GM19468 (cell line): ENCODE results near the gene PLCXD1.
"Not testable (repeated sequence)": the region's sequence is repeated elsewhere in the genome, so short reads cannot be mapped to it uniquely, and the experiment has no call there.

Experiments used
- ATAC-seq: cut with Tn5 transposase; IDR thresholded peaks from one replicate; pipeline ENCODE4 v1.9.1; 2021; ENCODE audit warnings: mild to moderate bottlenecking, moderate library complexity, moderate number of reproducible peaks; ENCODE audit not compliant: unreplicated experiment; ENCODE audit errors: extremely low read depth

The PLCXD1 gene, protein sequence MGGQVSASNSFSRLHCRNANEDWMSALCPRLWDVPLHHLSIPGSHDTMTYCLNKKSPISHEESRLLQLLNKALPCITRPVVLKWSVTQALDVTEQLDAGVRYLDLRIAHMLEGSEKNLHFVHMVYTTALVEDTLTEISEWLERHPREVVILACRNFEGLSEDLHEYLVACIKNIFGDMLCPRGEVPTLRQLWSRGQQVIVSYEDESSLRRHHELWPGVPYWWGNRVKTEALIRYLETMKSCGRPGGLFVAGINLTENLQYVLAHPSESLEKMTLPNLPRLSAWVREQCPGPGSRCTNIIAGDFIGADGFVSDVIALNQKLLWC

GRCh38 chrX:281166-281999 is at the start of gene PLCXD1:
Gene PLCXD1, plus strand, starts transcription at chrX:281381. Its CDS starts 2,807 bp downstream, at chrX:284188.
- no peak for ATAC-seq

- peak; percentile 83 for ATAC-seq
These were observed 49.4 kb upstream of the PLCXD1 start for GRCh38 chrX:231637-232277.

DNA sequence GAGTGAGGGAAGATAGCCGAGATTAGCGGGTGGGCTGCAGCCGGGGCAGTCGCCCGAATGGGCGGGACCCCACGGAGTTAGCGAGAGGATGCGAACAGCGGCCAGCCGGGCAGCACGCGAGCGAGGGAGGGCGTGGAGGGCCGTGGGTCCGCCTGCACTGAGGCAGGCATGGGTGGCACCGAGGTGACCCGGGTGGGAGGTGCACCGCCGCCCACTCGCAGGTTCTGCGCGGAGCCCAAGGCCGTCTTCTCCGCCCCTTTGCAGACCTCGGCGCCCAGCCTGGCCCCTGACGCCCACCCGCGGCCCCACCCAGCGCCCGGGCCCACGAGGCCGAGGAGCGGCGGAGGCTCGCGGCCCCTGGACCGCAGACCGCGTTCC is 48.9 kb upstream of the PLCXD1 start:
- ATAC-seq, result not testable (repeated sequence)

GRCh38 chrX:236201-236600 is 45.0 kb upstream of the PLCXD1 start:
- not testable (repeated sequence) for ATAC-seq

DNA sequence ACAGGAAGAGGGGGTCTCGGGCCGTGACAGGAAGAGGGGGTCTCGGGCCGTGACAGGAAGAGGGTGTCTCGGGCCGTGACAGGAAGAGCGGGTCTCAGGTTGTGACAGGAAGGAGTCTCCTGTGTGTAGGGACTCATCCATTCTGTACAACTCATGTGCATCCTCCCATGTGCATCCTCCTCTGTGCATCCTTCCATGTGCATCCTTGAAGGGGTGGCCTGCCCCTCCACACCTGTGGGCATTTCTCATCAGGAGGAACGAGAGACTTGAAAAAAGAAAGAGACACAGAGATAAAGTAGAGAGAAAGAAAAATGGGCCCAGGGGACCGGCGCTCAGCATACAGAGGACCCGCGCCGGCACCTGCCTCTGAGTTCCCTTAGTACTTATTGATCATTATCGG is 30.2 kb upstream of the PLCXD1 start:
- no peak for ATAC-seq

DNA sequence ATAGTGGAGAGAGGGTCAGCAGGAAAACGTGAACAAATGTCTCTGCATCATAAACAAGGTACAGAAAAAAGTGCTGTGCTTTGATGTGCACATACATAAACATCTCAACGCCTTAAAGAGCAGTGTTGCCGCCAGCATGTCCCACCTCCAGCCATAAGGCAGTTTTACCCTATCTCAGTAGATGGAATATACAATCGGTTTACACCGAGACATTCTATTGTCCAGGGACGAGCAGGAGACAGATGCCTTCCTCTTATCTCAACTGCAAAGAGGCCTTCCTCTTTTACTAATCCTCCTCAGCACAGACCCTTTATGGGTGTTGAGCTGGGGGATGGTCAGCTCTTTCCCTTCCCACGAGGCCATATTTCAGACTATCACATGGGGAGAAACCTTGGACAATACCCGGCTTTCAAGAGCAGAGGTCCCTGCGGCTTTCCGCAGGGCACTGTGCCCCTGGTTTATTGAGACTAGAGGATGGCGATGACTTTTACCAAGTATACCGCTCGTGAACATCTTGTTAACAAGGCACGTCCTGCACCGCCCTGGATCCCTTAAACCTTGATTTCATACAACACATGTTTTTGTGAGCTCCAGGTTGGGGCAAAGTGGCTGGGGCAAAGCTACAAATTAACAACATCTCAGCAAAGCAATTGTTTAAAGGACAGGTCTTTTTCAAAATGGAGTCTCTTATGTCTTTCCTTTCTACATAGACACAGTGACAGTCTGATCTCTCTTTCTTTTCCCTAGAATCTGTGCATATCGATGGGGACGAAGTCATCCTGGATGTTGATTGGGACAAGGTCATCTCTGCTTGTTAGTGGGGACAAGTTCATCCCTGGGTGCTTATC is 29.6 kb upstream of the PLCXD1 start:
- ATAC-seq, result not testable (repeated sequence)

DNA sequence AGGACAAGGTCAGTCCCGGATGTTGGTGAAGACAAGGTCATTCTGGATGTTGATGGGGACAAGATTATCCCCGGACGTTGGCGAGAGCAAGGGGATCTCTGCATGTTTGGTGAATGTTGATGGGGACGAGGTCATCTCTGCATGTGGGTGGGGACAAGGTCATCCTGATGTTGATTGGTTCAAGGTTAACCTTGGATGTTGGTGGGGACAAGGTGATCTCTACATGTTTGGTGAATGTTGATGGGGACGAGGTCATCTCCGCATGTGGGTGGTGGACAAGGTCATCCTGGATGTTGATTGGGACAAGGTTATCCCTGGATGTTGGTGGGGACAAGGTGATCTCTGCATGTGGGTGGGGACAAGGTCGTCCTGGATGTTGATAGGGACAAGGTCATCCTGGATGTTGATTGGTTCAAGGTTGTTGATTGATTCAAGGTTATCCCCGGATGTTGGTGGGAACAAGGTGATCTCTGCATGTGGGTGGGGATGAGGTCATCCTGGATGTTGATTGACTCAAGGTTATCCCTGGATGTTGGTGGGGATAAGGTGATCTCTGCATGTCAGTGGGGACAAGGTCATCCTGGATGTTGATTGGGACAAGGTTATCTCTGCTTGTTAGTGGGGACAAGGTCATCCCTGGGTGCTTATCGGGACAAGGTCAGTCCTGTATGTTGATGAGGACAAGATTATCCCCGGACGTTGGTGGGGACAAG is 28.8 kb upstream of the PLCXD1 start:
- no peak for ATAC-seq

- ATAC-seq, result no peak
These were observed 28.3 kb upstream of the PLCXD1 start for GRCh38 chrX:252957-253291.

DNA sequence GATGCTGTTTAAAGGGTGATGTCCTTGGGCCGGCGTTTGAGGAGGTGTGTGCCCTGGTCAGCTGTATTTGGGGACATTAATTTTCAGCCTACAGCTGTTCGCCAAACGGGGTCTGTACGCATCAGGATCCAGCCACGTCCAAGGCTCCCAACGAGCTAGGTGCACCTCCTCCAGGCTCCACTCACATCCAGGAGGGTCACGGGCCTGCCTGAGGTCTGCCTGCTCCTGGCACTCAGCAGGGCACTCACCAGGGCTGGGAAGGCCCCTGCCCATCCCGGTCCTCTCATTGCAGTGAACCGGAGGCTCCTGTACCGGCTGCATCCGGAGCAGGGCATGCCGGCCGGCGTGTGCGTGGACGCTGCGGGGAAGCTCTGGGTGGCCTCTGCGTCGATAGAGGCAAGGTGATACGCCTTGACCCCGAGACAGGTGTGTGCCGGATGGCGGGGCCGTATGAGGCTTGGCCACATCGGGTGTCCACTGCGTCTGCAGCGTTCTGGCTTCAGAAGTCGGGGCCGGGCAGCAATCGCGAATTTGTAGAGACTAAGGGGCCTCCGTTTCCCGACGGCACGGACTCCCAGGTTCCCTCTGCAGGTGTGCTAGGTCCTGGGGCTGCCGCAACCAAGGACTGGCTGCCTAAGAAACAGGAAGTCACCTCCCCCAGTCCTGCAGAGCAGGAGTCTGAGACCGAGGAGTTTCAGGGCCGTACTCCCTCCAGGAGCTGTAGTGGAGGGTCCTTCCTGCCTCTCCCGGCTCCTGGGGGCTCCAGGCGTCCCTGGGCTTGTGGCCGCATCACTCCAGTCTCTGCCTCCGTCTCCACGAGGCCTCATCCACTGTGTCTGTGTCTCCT is 27.5 kb upstream of the PLCXD1 start:
- no peak for ATAC-seq

- ATAC-seq, result no peak
These were observed 26.5 kb upstream of the PLCXD1 start for GRCh38 chrX:254630-255215.

- ATAC-seq, result no peak
These were observed 25.3 kb upstream of the PLCXD1 start for GRCh38 chrX:255923-256331.

GRCh38 chrX:257054-257453 is 24.1 kb upstream of the PLCXD1 start:
- not testable (repeated sequence) for ATAC-seq

- no peak for ATAC-seq
These were observed 23.4 kb upstream of the PLCXD1 start for GRCh38 chrX:257681-258289.

- ATAC-seq, result no peak
These were observed 22.7 kb upstream of the PLCXD1 start for GRCh38 chrX:258291-259040.

DNA sequence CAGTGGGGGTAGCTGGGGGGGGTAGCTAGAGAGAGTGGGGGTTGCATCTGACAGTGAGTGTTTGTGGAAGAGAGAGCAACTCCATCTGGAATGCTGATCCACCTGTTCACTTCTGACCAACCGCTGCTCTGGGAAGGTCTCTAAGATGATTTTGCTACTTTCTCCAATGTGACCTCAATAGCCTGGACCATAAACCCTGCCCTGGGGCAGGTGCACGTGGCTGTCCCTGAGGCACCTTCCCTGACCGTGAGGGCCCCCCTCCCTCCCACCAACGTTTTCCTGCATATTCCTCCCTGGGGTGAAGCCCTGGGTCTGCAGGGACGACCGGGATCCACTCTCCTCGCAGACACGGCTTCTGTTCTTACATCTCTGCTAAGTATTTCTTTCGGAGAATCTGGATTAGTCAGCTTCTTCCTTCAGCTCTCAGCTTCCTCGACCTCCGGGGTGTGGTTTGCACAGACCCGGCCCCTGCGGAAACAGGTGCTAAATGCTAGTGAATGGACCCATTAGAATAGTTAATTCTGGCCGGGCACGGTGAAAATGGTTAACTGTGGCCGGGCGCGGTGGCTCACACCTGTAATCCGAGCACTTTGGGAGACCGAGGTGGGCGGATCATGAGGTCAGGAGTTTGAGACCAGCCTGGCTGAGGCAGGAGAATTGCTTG is 21.4 kb upstream of the PLCXD1 start:
- ATAC-seq, result no peak

DNA sequence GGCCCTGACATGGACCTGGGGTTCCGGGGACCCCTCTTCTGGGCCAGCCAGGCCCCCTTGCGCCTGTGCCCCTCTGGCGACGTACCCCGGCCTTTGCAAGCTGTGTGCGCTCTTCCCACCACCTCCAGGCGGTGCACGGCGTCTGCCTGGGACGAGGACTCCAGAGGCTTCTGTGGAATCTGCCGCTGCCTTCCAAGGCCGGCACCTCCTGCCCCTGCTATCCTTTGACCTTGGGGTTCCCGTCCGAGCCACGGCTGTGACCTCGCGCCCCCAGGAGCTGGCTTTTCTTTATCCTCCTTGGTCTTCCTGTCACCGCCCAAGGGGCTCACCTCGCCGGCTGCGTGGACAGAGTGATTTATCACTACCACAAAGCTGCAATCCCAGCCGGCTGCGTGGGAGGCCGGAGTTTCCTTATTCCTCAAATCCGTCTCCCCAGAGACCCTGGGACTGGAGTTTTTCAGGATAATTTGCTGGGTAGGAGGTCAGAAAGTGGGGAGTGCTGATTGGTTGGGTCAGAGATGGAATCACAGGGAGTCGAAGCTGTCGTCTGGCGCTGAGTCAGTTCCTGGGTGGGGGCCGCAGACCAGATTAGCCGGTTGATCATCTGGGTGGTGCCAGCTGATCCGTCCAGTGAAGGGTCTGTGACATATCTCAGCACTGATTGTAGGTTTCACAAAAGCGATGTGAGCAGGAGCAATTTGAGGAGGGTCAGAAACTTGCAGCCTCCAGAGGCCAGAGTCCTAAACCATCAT is 19.8 kb upstream of the PLCXD1 start:
- no peak for ATAC-seq
